H1 (cell line): ENCODE results near the gene CENPP. TPM values are rescaled to one million over a fixed set of nuclear protein-coding genes. Genes with fewer than 3 reads are reported as not detected.

Source experiments
- CBX5 ChIP-seq: fragments of 300-800, 300-1000 bp; sonication (generic); IDR thresholded peaks from 2 replicates; pipeline ENCODE4 v1.7.1; 2016; ENCODE audit warnings: antibody characterized with exemption, low read length, low read depth
- NRF1 ChIP-seq: IDR thresholded peaks from 2 replicates; pipeline ENCODE4 v1.6.1; 2011; ENCODE audit warnings: mild to moderate bottlenecking, low read depth, low read length, improper control_type of control experiment
- POLR2A ChIP-seq, 2 experiments: IDR thresholded peaks; 1 replicate in 1 of 2; 2 replicates in 1 of 2; pipeline ENCODE4 v1.6.1; 2011; ENCODE audit warnings: low read depth in 2 of 2, low read length in 2 of 2, mild to moderate bottlenecking in 2 of 2; ENCODE audit errors: control extremely low read depth in 1 of 2
- RAD21 ChIP-seq, 2 experiments: IDR thresholded peaks in 1 of 2; conservative IDR thresholded peaks in 1 of 2; 2 replicates each; pipeline ENCODE4 v1.6.1; 2011; ENCODE audit warnings: low read depth in 2 of 2, low read length in 2 of 2, improper control_type of control experiment in 1 of 2, inconsistent platforms in 1 of 2, mild to moderate bottlenecking in 1 of 2, moderate library complexity in 1 of 2
- SP1 ChIP-seq: IDR thresholded peaks from 2 replicates; pipeline ENCODE4 v1.6.1; 2011; ENCODE audit warnings: low read depth, low read length
- SP2 ChIP-seq: IDR thresholded peaks from 2 replicates; pipeline ENCODE4 v1.6.1; 2012; ENCODE audit warnings: mild to moderate bottlenecking, low read length, inconsistent platforms
- polyA plus RNA-seq, 7 experiments: library from polyadenylated mRNA; depleted of rRNA in 3 of 7; stranded (reverse) in 5 of 7; unstranded in 2 of 7; fragments of >200 nt in 5 of 7; fragments of 200-250 nt in 2 of 7; gene quantifications; 1 replicate in 5 of 7; 2 replicates in 1 of 7; 4 replicates in 1 of 7; pipeline versions ENCODE4 v1.2.1 to v1.2.3, GENCODE V29; 2011 to 2013; ENCODE audit warnings: missing spikeins in 2 of 7, mixed read lengths in 2 of 7
- total RNA-seq: library from RNA; stranded (reverse); fragmentation: NEBNext Ultra II Directional; extraction: Animal tissue kit (Norgen Biotek cat#: 25700); gene quantifications from 2 replicates; pipeline ENCODE4 v1.2.1, GENCODE V29; 2021

CENPP gene
- total and polyA plus RNA-seq, 2 of the 8 experiments (the other 6 are each of a cell fraction or from before 2014, with no cell fraction given) = 2.7 to 10.8 TPM

GRCh38 chr9:92603100-92603499, 277.3 kb downstream of the CENPP start (continued):
- TF ChIP-seq POLR2A (IDR thresholded peaks at IDR 0.05; ENCODE audit: control extremely low read depth in 1 of 2, low read depth in 2 of 2, low read length in 2 of 2) (no peak), RAD21 (IDR thresholded peaks at IDR 0.05 in 1 of 2, conservative IDR thresholded peaks at IDR 0.05 in 1 of 2; ENCODE audit: low read depth in 2 of 2, low read length in 2 of 2) (no peak), SP1 (no peak), CBX5 (no peak), NRF1 (no peak), SP2 (no peak)
